Measurements from ENCODE around the gene A3GALT2.
"Not testable (repeated sequence)": the region's sequence is repeated elsewhere in the genome, so short reads cannot be mapped to it uniquely, and the experiment has no call there.

Gene A3GALT2

DNA sequence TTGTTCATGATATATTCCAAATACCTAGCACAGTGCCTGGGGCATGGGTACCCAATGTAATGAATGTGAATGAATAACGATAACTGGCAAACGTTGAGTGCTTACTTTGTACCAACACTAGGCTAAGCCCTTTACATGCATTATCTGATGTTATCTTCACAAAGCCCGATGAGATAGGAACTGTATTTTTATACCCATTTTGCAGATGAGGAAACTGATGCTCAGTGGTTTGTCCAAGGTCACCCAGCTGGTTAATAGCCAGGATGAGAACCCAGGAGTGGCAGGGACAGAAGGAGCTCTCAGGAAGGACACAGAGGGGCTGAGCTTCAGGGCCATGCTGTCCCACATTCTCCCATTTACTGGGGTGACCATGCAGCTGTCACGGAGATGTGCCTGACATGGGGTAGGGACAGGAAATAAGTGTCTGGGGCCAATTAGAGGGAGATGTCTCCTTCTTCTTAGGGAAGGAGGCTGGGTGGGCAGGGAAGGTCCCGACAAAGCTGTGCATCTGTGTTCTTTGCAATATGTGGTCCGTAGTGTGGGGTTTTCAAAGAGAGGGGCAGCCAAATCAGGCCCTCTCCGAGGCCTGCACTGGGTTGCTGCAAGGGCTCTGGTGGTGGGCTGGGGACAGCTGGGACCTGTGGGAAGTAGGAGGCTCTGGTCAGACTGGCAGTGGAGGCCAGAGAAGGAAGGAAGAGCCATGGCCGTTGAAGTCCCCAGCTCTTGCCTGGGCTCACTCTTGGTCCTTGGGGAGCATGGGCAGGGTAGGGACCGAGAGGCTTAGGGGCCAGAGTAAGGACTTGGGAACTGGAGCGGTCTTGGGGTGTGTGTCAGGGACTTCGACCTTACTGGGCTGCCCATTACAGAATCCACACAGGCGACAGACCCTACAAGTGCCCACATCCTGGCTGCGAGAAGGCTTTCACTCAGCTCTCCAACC is 26.6 kb downstream of the A3GALT2 start:
- DNase-seq (ENCODE audit: low read depth): no peak

DNA sequence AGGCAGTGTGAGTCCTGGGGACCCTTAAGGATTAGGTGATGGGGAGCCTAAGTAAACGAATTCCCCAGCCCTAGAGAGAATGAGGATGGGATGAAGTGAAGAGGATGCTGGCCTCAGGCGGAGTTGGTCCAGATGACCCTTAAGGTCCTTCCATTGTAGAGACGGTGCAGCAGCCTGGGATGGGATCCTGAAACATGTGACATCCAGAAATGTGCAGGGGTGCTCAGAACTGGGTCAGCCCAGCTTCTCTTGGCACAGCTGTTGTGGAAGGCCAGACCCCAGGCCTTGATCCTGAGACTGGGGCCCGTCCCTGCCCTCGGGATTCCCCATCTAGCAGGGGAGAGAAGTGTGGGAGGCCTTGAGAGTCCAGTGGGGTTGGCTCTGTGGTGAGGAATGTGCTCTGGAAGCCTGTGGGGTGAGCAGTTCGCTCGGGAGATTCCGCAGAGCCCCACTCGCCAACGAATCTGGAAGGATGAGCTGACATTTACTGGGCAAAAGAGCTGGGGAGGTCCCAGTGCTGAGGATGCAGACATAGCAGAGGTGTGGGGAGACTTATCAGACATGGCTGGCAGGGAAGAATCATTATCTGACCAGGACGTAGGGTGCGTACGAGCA is 28.1 kb downstream of the A3GALT2 start:
- DNase-seq (ENCODE audit: low read depth): no peak

DNA sequence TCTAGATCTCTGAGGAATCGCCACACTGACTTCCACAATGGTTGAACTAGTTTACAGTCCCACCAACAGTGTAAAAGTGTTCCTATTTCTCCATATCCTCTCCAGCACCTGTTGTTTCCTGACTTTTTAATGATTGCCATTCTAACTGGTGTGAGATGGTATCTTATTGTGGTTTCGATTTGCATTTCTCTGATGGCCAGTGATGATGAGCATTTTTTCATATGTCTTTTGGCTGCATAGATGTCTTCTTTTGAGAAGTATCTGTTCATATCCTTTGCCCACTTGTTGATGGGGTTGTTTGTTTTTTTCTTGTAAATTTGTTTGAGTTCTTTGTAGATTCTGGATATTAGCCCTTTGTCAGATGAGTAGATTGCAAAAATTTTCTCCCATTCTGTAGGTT is 30.3 kb downstream of the A3GALT2 start:
- not testable (repeated sequence) for DNase-seq (ENCODE audit: low read depth)

DNA sequence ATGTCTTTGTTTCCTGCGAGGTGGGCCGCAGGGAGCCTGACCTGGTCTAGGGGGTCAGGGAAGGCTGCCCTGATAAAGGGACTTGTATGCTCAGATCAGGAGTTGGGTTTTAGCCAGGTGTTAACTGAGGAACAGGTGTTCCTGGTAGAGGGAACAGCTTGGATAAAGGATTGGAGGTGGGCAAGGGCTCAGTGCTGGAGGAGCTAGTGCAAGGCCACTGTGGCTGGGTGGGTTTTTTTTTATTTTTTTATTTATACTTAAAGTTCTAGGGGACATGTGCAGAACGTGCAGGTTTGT is 31.1 kb downstream of the A3GALT2 start:
- DNase-seq (ENCODE audit: low read depth): no peak

DNA sequence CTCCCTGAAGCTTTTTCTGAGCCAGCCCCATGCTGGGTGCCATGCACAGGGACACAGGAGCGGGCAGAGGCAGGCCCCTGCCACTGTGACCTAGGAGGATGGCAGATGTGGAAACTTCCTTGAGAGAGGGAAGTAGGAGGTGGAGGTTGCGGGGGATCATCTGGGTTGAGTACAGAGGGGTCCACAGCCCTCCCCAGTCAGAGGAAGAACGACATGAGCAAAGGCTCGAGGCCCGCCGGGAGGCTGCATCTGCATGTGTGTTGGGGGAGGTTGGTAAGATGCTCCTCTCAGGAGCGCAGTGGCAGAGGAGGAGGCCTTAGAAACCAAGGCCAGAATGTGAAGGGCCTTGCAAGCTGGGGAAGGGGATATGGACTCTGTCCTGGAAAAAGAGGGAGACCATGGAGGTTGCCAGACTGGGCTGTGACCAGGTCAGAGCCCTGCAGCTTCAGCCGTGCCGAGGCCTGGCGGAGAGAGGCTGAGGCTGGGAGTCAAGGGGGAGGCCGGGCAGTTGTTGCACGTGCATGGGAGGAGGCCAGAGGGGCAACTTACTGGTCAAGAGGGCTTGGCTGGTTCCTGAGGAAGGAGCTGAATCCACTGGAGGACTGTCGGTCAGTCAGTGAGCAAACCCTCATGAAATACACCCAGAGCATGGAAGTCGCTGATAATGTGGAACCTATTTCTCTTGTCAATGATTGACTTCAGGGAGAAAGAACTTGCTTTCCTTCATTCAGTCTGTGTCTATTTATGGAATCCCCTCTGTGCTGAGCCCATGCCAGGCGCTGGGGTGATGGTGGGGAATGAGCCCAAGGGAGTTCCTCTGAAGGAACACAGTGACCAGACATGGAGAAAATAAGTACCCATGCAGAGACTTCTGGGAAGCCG is 31.7 kb downstream of the A3GALT2 start:
- DNase-seq (ENCODE audit: low read depth): no peak

DNA sequence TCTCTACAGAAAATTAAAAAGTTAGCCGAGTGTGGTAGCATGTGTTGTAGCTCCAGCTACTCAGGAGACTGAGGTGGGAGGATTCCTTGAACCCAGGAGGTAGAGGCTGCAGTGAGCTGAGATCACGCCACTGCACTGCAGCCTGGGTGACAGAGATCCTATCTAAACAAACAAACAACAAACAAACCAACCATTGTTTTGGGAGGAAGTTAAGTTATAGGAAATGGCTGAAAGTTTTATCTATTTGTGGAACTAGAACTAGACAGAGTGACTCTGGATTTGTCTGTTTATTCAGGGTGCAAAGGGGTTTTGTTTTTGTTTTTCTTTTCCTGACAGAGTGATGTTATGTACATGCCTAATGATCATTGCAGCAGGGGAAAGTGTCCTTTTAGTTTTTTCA is 33.6 kb downstream of the A3GALT2 start:
- DNase-seq (ENCODE audit: low read depth): no peak

DNA sequence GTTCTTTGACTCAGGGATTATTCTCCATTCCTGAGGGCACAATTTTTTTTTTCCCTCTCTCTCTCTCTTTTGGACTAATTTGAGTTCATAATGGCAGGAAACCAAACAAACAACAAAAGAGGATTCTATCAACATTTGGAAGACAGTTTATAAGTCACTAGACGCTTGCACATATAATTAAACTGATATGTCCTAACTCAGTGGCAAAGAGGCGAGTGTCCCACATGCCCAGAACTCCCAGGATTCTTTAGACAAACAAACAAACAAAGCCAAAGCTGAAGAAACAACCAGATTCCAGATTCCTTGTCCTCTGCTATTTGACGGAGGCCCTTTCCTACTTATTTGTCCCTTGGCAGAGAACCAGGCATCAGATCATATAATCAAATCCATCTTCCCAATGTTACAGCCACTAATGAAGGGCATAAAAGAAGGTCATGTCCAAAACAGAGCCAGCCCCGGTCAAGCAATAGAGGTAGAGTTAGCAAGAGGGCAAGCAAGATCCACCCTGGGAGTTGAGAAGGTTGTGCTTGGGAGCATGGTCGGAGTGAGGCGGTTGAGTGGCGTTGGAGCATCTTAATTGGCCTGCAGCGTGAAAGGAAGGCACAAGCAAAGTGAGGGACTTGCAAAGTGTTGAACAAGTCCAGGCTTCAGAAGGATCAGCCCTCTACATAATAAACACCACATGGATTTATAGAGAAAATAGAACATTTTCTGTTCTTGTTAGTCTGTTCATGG is 34.3 kb downstream of the A3GALT2 start:
- no peak for DNase-seq (ENCODE audit: low read depth)

DNA sequence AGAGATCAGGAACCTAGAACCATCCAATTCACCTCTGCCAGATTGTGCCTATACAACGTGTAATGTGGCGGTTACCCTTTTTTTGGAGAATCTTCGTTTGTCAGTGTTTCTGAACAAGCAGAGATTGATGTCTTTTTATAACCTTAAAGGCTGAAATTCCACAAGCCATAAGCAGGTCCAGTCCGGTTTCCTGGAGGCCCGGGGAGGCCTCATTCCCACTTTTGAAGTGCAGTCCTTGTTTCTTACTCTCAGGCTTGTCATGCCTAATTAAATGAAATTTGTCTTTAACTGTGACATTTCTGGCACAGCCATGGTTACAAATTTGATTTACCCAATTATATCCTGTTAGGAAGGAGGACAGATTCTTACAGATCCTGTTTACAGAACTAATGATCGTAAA is 36.8 kb downstream of the A3GALT2 start:
- no peak for DNase-seq (ENCODE audit: low read depth)

DNA sequence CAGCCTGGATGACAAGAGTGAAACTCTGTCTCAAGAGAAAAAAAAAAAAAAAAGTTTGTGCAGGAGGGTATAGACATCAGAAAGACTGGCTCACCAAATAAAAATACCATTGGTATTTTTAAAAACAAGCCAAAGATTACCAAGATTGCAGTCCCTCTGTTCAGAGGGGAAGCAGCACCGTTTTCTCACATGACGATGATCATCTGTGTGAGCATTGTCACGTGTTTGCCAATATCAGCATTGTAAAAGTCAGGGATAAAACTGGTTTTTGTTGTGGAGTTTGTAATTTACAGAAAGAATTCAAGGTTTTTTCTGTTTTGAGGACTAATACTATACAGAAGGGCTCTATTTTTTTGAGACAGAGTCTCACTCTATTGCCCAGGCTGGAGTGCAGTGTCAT is 38.1 kb downstream of the A3GALT2 start:
- no peak for DNase-seq (ENCODE audit: low read depth)

DNA sequence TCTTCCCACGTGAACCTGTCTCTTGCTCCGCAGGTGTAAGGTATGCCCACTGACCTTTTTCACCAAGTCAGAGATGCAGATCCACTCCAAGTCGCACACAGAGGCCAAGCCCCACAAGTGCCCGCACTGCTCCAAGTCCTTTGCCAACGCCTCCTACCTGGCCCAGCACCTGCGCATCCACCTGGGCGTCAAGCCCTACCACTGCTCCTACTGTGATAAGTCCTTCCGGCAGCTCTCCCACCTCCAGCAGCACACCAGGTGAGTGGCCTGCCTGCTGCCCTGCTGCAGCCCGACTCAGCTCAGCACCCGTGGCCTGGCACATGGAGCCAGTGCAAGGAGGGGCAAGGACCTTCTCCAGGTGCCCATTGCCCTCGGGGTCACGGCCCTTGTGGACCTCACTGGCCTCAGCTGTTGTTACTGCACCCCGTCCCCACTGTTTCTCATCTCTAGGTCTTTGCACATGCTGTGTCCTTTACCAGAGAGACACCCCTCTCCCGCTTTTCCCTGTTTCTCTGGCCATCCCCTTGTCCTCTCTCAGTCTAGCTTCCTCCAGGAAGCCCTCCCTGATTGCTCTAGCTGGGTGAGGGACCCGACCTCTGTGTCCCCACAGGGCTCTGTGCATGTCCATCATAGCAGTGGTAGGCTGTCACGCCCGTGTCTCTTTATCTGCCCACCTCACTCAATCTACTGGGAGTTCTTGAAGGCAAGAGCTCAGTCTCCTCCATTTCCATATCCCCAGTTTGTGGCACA is 39.2 kb downstream of the A3GALT2 start:
- DNase-seq (ENCODE audit: low read depth): no peak

DNA sequence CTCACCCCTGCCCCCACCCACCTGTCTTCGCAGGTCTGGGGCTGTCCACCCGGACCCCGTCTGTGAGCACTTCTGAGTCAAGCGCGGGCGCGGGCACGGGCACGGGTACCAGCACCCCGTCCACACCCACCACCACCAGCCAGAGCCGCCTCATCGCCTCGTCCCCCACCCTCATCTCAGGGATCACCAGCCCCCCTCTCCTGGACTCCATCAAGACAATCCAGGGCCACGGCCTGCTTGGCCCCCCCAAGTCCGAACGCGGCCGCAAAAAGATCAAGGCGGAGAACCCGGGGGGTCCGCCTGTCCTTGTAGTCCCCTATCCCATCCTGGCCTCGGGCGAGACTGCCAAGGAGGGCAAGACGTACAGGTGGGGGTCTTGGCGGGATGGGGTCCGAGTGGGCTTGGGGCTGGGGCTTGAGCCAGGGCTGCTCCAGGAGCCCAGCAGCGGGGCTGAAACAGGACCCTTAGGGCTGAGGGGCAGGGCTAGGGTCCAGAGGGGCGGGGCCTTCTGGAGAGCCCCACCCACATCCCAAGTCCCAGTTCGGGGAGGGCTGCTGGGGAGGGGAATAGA is 40.7 kb downstream of the A3GALT2 start:
- no peak for DNase-seq (ENCODE audit: low read depth)

DNA sequence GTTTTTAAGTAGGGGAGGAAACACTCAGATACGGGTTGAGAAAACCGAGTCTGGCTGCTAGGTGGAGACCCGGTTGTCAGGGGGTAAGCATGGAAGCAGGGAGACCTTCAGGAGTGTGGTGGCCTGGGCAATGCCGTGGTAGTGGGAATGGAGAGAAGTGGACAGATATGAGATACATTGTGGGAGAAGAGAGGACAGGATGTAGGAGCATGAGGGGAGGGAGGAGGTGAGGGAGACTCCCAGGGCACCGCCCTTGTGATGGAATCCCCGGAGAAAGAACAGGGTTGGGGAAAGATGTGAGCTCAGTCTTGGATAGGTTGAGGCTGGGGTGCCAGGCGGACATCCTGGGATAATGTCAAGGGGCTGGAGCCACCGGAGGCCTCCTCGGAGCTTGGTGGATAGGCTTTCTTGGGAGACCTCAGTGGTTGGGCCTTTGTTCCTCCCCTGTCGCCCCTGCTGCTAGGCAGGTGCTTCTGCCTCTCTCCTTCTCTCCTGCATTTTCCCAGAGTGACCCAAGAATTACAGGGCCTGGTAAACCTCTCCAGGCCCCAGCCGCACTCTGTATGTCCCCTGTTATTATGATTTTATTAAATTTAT is 43.3 kb downstream of the A3GALT2 start:
- DNase-seq (ENCODE audit: low read depth): no peak

DNA sequence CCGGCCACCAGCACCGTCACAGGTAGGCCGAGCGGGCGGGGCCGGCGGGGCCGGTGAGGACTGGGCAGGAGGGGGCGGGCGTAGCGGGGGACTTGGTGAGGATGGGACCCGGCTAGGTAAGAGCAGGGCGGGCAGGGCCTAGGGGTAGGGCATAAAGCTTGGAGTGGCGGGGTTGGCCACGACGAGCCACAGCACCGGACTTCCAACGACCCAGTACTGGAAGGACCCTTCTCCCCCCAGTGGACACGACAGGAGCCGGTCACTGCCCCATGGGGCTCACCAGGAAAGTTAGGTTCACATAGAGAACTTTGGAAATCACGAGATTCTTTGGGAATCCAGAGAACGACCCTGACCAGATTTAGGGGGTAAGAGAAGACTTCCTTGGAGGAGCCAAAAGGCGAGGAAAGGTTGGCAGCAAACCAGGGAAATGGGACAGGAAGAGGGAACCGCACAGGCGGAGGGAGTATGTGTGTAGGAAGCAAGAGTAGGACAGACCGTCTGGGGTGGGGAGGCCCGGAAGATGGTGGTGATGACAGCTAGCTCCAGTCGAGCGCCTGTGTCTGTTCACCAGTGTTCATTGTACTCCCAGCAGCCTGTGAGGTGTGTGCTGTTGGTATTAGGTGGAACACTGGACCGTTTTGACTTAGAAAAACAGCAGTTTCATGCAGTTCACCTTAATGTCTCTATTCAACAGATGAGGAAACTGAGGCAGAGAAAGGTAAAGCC is 44.2 kb downstream of the A3GALT2 start:
- no peak for DNase-seq (ENCODE audit: low read depth)

DNA sequence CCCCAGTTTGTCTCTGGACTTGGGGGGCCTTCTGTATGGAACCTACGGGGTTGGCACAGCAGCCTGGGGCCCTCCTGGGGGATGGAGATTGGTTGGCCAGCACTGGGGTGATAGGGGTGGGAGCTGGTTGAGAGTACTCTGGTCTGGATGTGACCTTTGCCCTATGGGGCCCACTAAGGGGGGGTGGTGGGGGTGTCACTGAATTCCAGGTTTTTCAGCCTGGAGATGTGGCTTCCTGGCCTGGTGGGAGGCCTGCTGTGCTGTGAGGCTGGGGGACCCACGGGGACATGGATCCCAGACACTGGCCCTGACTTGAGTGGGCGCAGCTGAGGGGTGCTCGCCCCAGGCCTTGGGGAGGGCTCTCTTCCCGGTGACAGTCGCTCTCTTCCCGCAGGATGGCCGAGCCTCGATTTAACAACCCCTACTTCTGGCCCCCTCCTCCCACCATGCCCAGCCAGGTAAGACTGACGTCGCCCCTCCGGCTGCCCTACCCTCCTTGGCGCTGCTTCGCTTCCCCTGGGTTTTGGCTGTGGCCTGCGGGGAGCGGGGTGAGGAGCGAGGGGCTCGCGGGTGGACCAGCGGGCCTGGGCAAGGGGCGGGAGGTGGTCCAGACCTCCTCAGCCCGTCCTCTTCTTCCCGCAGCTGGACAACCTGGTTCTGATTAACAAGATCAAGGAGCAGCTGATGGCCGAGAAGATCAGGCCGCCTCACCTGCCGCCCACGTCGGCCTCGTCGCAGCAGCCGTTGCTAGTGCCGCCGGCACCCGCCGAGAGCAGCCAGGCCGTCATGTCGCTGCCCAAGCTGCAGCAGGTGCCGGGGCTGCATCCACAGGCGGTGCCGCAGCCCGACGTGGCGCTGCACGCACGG is 45.0 kb downstream of the A3GALT2 start:
- DNase-seq (ENCODE audit: low read depth): no peak

DNA sequence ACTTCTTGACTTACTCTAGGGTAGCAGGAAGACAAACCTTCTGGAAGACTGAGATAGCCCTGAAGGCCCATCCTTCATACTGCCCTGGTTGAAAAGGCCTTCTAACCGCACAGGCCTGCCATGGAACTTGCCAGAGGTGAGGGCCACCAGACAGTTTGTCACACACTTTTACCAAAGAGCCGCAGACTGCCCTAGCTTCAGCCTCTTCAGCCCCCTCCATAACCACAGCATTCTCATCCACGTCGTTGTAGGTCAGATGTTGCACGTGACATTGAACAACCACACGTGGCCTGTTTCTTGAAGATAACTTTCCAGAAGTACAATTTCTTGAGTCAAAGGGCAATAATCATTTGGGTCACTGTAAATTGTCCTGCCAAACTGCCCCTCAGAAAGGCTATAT is 45.7 kb downstream of the A3GALT2 start:
- DNase-seq (ENCODE audit: low read depth): no peak

DNA sequence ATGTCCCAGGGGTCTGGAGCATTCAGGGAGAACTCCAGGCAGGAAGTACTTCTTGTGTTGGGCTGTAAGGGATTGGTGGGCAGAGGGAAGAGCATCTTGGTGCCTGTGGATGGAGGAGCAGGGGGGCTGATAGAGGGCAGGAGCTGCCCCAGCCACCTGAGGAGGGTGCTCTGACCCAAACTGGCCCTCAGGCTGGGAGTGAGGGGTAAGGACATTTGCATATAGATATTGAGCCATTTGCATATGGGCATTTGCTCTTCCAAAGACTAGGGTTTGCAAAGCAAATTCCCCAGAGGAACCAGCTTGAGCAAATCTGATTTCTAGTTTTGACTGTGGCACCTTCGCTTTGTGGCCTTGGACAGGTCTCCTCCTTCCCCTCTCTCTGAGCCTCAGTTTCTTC is 46.5 kb downstream of the A3GALT2 start:
- no peak for DNase-seq (ENCODE audit: low read depth)

DNA sequence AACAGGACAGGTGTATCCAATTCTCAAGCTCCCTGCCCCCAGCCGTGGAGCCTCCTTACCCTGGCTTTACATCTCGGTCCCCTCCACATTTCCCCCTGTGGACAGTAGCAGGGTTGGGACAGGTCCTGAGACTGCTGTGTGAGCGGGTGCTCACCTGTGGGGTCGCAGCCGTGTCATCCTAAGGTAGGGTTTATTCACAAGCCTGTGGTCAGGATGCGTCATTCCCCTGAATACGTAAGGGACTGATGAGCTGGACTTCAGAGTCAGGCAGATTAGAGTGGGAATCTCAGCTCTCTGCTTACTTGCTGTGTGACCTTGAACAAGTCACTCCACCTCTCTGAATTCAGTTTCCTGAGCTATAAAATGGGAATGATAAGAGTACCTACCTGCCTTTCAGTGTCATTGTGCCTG is 46.9 kb downstream of the A3GALT2 start:
- DNase-seq (ENCODE audit: low read depth): no peak

DNA sequence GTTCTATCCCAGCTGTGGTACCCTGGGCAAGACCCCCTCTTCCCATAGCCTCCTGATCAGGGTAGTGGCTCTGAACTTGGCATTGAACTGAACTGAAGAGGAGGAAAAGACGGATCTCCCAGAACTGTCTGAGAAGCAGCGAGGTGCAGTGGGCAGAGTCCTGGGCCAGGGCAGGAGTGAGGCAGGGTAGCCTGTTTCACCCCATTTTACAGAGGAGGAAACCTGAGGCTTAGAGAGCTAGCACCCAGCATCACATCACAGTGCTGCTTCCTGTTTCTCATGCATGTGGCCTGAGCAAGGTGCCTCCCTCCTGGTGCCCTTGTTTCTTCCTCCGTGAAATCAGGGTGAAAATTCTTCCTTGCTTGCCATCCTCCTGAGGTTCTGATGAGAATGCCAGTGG is 47.5 kb downstream of the A3GALT2 start:
- no peak for DNase-seq (ENCODE audit: low read depth)

DNA sequence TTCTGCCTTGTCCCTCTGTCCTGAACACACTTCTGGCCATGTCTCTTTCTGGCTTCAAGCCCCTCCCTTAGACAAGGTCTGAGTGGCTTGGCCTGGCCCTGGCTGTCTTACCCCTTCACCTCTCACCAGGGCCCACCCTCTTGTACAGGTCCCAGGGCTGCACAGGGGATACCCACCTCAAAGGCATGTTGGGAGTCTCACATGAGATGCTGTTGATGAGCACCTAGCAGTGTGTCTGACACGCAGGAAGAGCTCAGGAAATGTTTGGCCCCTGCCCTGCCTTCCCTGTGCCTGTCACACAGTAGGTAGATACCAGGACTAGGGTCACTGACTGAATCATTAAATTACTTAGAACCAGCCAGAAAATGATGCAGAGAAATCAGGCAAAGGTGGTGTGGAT is 48.0 kb downstream of the A3GALT2 start:
- no peak for DNase-seq (ENCODE audit: low read depth)

Data from activated T-cell treated with anti-CD3 and anti-CD28 coated beads for 48 hours (primary cell).